Islet precursor cell (in vitro differentiated cells): ENCODE data around the gene ZFTA.
"Not testable (repeated sequence)": the region's sequence is repeated elsewhere in the genome, so short reads cannot be mapped to it uniquely, and the experiment has no call there.

Experiments used
- DNase-seq: peaks from one replicate; pipeline ENCODE4 v3.0.0-alpha.2; 2018

ZFTA gene

DNA sequence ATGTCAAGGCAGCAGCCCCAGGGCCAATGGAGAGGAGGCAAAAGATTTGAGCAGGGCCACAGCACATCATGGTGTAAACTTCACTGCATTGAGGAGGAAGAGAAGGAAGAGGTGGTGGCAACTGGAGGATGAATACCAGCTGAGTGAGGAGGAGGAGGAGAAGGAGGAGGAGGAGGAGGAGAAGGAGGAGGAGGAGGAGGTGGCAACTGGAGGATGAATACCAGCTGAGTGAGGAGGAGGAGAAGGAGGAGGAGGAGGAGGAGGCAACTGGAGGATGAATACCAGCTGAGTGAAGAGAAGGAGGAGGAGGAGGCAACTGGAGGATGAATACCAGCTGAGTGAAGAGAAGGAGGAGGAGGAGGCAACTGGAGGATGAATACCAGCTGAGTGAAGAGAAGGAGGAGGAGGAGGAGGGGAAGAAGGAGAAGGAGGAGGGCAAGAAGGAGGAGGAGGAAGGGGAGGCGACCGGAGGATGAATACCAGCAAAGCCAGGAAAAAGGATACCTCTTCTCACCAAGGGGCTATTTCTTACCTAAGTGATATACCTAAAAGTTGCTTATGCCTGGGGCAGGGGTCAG, 3.3 kb upstream of the ZFTA start:
- not testable (repeated sequence) for DNase-seq

DNA sequence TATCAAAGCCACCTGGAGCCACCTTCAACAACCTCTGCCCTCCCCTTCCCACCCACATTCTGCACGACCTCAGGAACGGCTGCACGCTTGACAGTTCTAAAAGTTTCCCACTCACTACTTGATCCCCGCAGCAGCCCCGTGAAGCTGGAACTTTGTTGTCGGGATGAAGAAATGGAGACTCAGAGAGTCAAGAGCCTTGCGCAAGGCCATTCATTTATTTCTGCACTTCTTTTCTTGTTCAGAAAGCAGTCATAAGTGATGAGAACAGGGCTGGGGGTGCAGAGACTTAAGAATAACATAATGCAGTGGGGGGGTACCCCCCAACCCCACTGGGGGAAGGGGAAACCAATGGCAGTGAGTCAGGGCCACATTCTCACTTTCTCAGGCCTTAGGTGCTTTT, 2.2 kb upstream of the ZFTA start:
- DNase-seq = no peak

- peak; percentile 75 for DNase-seq
Measured at GRCh38 chr11:63769714-63770455, 1.3 kb upstream of the ZFTA start.

DNA sequence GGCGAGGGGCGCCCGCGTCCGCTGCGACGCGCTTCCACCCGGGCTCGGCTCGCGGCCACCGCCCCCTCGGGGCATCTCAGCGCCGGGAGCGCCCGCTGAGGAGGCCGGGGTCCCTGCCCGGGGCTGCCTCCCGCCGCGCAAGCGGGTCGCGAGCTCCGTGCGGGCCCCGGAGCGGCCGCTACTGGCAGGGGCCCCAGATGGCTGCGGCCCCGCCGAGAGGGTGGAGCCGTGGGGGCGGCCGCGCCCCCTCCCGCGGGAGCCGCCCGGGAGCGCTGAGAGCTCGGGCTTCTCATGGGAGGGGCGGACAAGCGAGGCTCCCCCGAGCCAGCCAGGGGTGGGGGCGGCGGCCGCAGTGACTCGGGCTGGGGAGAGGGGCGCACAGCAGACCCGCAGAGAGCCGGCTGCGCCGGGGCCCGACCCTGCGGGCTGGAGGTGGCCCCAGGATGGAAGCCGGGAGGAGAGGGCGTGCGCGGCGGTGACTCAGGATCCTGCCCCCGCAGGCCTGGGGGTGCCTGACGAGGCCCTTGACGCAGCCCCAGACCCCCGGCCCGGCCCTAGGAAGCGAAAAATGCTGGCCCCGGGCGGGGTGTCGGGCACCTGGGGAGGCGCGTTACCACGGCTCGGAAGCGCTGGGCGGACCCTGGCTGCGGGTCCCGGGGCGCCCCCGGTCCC, 603 bp upstream of the ZFTA start:
- peak; percentile 68 for DNase-seq

- peak; percentile 94 for DNase-seq
Measured at GRCh38 chr11:63767565-63768236, 874 bp downstream of the ZFTA start.

DNA sequence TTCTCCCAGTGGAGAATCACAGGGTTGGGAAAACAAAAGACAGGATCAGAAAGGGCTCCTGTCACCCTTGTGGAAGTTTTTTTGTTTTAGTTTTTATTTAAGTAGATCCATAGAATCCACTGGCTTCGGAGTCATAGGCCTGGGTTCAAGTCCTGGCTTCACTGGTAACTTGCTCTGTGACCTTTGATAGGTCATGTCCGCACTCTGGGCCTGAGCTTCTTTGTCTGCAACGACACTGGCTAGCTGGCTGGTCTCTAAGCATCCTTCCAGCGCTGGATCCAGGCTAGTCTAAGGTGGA, 1.4 kb downstream of the ZFTA start:
- no peak for DNase-seq

GRCh38 chr11:63766531-63767235, 1.9 kb downstream of the ZFTA start:
- peak; percentile 58 for DNase-seq

DNA sequence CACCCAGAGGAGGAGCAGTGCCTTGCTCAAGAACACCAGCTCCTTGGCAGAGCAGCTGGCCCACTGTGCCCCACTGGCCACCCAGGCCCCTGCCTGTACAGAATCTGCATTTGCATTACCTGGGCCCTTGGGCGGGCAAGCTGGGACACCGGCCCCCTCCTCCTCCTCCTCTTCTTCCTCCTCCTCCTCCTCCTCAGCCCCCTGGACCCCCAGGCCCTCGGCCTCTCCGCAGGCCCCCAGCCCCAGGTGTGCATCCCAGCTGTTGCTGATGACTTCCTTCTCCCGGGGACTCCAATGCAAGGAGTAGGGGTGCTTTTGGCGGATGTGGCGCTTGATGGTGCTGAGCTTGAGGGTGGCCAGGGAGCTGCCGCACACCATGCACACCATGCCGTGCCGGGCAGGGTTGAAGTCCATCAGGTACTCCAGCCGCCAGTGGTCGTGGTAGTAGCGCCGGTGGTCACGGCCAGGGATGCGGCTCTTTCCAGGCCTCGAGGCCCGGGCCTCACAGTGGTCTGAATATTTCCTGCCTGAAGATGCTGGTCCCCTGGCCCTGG, 2.8 kb downstream of the ZFTA start:
- DNase-seq = no peak

DNA sequence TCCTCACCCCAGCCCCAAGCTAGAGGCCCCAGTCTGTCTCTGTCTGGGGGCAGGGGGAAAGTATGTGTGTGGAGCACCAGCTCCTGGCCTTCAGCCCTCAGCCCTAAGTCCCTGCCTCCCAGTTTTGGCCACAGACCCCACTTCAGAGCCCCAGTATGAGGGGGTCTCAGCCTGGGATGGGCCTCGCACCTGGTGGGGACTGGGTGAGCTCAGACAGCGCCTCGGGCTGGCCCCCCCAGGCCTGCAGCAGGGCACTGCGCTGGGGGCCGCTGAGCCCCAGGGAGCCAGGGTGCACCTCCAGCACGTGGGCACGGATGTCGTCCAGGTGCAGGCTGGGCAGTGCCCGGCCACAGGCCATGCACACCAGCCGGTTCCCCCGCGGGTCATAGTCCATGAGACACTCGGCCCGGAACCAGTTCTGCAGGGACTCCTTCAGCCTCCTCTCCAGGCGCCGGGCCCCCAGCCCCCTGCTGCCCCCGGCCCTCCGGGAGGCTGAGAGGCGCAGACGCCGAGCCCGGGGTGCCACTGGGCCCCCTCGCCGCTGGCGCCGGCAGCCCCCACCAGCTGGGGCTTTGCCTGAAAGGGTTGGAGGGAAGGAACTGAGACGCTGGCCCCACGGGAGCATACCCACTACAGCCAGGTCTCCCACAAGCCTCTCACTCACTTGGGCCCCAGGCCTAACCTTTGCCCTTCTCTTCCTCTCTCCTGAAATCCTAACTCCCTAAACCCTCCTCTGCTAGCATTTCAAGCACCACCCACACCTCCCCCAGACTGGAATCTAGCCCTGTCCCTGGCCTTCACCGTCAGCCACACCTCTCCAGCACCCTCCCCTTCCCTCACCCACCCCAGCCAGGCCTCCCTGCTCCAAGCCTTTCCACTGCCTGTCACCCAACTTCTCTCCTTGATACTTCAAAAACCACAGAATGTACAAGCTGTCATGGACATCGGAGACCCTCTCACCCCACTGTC, 3.6 kb downstream of the ZFTA start:
- peak; percentile 80 for DNase-seq

GRCh38 chr11:63764340-63764678, 4.3 kb downstream of the ZFTA start:
- peak; percentile 56 for DNase-seq

DNA sequence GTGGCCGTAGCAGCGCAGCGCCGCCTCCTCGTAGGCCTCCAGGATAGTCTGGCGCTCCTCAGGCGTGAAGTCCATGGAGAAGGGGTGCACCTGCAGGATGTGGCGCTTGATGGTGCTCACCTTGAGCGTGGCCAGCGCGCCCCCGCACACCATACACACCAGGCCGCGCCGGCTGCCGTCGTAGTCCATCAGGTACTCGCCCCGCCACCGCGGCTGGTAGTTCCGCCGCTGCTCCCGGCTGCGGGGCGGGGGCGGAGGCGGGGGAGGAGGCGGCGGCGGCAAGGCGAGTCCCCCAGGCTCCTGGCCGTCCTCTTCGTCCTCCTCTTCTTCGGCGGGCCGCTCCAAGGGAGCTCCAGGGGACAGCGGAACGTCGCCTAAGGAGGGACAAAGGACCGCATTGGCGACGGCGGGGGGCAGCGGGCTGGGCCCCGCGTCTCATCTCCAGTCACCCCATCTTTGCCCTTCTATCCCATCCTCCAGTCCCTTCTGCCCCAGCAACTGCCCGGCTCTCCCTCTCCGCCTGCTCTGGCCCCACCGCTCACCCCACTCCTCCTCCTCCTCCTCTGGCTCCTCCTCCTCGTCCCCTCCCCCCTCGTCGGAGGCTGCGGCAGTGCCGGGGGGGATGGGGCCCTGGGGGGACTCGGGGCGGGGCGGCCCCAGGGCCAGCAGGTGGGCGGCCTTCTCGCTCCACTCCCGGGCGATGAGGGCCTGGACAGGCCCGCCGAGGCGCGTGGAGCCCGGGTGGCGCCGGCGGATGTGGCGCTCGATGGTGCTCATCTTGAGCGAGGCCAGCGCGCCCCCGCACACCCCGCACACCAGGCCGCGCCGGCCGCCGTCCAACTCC, 4.9 kb downstream of the ZFTA start:
- DNase-seq = peak; percentile 73

DNA sequence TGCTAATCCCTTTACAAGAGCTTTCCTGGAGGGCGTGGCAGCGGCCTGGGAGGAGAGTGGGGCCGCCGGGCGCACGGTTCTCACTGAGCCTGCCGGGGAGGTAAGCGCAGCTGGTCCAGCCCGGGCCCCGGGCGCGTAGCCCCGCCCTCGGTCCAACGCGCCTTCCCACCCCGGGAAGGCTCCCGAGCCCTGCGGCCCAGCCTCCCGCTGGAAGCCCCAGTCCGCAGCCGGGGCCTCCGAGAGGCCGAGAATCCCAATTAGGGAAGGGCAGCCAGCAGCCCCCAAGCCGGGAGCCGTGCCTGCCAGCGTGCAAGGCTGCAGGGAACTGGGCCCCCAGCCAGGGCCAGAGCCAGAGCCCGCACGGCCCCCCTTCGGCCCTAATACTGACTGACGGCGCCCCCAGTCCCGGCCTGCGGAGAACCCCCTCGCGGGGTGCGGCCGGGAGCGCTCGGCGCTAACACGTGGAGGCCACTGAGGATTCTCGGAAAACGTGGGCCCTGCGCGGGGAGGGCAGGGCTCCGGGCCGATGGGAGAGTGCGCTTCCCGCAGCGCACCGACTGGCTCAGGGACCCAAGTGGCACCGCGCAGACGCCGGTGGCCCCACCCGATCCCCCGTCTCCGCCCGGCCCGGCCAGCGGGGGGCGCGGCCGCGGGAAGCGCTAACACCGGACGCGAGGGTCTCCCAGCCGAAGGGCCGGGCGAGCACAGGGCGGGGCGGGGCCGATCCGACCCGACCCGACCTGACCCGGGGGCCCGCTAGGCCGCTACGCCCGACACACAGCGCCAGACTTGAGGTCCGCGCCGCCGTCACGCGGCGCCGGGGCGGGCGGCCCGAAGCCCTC, 5.7 kb downstream of the ZFTA start:
- peak; percentile 77 for DNase-seq

DNA sequence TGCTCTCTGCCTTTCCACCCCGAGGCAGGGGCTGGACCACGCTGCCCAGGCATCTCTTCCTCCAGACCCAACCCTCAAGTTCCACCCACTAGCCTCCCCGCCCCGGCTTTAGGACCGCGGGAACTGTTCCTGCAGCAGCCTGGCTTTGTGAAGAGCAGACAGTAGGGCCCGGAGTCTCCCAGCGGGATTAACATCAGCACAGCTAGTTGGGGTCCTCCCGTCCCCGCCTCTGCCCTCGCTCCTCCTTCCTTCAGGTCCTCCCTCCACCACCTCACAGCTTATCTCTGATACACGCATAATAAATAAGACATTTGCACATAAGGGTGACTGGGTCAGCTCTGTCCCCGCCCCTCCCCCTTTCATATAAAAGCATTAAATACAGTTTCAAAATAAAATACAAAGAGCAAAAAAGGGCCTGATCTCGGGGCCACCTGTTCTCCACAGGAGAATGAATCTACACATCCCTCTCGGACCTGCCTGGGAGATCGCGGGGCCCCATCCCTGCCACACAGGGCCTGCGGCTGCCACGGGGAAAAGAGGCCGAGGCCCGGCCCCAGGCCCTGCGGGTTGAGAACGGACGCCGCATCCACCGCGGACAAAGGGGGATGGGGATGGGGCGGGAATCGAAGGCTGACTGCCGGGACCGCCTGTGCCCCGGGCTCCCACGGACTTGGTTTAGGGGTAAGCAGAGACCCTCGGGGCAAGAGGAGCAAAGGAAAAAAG, 6.5 kb downstream of the ZFTA start:
- peak; percentile 88 for DNase-seq

DNA sequence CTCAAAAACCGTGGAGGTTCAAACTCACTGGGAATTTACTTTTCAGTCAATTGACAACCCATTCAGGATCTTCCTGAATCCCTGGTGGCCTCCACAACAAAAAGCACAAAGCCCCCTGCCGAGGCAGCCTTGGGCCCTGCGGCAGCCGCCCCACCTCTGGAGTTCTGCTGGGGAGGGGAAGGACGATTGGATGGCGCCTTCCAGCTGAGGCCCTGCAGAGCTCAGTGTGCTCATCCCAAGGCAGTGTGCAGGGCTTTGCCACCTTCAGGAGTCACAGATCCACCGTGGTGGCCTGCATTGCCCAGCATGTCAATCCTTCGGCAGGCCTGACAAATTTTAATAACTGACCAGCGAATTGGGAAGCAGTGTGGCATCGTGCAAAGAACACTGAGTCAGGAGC, 7.4 kb downstream of the ZFTA start:
- DNase-seq = no peak

GRCh38 chr11:63760487-63761079, 8.0 kb downstream of the ZFTA start:
- DNase-seq = no peak

DNA sequence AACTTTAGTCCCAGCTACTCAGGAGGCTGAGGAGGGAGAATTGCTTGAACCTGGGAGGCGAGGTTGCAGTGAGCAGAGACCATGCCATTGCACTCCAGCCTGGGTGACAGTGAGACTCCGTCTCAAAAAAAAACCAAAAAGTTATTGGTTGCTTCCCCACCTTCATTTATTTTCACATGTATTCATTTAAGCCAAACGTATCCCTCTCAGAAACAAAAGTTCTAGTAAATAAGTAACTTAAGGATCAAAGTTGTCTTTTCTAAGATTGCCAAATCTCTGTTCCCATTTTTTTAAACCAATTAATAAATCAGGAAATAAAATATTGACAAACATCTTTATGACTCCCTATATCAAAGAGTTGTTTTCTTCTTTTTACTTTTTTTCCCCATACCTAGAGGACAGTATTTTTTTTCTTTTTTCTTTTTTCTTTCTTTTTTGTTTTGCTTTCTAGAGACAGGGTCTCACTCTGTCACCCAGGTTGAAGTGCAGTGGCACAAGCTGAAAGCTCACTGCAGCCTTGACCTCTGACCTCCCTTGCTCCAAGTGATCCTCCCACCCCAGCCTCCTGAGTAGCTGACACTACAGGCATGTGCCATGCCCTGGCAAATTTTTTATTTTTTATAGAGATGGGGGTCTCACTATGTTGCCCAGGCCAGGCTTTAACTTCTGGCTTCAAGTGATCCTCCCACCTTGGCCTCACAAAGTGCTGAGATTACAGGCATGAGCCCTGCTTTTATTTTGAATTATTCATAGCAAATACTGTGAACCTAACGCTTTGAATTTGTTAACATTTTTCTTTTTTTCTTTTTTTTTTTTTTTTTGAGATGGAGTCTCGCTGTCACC, 11.4 kb downstream of the ZFTA start:
- no peak for DNase-seq

DNA sequence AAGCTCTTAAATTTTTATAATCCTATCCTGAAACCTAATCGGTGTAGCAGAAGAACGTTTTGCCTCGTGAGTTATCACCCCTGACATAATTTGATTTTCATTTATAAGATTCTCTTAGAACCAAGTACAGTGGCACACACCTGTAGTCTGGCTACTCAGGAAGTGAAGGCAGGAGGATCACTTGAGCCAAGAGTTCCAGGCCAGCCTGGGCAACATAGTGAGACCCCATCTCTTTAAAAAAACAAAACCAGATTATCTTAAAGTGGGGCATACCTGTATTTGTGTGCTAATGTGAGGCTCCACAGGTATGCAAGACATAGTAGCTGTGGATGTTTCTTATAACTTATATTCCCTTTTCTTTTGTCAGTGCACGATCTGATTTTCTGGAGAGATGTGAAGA, 19.0 kb downstream of the ZFTA start:
- no peak for DNase-seq

- DNase-seq = no peak
Measured at GRCh38 chr11:63747011-63747410, 21.6 kb downstream of the ZFTA start.
